CD4-positive, alpha-beta T cell treated with Interleukin-15 for 1 hour (primary cell): ENCODE measurements around the gene B3GALT5.

Source experiments
- DNase-seq: peaks from one replicate; pipeline ENCODE4 v3.0.0-alpha.2; 2020

The B3GALT5 gene

GRCh38 chr21:39648879-39649278 lies 36.1 kb downstream of the B3GALT5 start:
- no peak for DNase-seq

DNA sequence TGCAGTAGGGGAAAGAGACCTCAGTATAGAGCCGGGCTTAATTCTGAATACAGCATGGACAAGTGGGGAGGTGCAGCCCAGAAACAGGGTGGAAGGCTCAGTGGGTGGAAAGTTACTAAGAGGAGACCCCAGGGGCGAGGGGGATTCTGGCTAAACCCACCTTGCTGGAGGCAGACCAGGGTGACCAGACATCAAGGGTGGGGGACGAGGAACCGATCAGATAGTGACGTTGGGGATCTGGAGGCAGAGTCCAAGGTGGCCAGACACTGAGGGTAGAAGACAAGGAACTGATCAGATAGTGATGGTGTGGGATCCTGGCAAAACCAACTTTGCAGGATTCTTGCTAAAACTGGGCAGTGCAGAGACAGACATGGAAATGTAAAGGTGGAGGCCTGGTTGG lies 36.8 kb downstream of the B3GALT5 start:
- no peak for DNase-seq

- DNase-seq: no peak
Observed at GRCh38 chr21:39650306-39650705, 37.6 kb downstream of the B3GALT5 start.

GRCh38 chr21:39650801-39651200 lies 38.1 kb downstream of the B3GALT5 start:
- no peak for DNase-seq

DNA sequence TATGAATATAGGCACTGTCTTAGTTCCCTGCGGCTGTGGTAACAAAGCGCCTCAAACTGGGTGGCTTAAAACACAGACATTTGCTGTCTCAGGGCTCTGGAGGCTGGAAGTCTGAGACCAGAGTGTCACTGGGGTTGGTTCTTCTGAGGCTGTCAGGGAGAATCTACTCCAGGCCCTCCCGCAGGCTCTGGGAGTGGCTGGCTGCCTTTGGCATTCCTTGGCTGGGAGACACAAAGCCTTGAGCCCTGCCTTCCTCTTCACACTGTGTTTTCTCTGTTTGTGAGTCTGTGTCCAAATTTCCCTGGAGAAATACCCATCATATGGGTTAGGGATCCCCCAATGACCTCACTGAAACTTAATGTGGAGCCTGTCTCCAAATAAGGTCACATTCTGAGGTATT lies 38.5 kb downstream of the B3GALT5 start:
- DNase-seq: no peak

GRCh38 chr21:39654951-39655350 lies 42.2 kb downstream of the B3GALT5 start:
- DNase-seq: no peak

DNA sequence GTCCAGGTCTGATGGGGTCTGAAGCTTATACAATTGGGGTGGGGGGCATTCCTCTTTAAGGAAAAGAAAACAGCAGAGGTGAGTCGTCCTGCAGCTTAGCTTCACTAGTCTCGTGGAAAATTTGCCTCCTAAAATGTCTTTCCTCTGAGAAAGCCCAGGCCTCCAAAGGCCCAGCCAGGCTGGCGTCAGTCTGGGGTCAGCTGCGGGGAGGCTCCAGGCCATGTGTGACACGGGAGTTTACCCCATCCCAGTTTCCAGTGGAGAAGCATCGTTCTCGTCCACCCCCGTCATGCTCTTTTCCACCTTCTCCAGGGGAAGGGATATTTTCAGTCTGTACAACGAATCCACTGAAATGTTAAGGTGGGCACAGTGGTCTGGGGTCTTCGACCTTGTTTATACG lies 42.8 kb downstream of the B3GALT5 start:
- DNase-seq: no peak

DNA sequence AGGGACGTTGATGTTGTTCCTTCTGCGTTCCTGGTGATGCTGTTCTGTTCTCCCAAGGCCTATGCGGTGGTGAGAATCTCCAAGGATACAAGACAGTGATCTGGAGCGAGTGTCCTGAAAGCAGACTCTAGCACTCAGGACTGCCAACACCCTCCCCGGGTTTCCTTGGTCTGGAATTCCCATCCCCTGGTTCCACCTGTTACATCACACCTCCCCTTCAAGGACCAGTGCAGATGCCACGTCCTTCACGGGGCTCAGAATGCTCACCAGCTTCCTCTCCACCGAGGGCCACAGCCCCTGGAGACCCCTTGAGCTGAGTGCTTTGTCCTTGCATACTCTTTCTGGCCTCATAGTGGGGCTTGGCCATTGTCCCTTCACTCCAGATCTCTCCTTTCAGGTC lies 43.5 kb downstream of the B3GALT5 start:
- DNase-seq: no peak

- DNase-seq: no peak
Observed at GRCh38 chr21:39657091-39657689, 44.5 kb downstream of the B3GALT5 start.

DNA sequence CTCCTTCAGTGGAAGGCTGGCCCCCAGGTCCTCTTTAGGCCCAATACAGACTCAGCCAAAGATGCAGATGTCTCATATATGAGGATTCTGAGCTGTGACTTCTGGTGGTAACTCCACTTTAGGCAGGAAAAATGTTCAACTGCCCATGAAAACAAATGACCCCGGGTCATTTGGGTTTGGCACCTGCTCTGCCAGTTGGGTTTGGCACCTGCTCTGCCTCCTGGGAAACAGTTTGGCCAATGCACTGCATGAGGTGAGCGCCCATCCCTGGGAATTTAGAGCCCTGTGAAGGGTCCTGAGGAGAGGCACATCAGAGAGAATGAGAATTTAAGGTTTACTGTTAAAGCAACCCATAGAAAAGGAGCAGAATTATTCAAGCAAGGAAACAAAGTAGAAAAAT lies 45.3 kb downstream of the B3GALT5 start:
- DNase-seq: no peak

- no peak for DNase-seq
Observed at GRCh38 chr21:39659070-39659815, 46.5 kb downstream of the B3GALT5 start.

DNA sequence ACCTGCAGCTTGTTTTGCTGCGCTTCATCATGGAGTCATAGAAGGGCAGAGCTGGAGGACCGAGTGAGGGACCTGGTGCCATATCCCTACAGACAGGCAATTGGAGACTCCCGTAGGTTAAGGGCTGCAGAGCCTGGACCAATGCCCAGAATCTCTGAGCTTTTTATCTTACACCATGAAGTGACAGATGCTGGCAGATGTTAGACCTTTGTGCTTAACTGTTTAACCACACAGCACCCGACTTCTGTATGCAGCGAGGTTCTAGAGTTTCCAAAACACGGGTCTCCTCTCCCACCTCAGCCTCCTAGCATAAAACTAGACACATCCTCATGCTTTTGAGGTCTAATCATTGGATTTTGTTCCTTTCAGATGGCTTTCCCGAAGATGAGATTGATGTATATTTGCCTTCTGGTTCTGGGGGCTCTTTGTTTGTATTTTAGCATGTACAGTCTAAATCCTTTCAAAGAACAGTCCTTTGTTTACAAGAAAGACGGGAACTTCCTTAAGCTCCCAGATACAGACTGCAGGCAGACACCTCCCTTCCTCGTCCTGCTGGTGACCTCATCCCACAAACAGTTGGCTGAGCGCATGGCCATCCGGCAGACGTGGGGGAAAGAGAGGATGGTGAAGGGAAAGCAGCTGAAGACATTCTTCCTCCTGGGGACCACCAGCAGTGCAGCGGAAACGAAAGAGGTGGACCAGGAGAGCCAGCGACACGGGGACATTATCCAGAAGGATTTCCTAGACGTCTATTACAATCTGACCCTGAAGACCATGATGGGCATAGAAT lies 47.6 kb downstream of the B3GALT5 start:
- no peak for DNase-seq

- no peak for DNase-seq
Observed at GRCh38 chr21:39661121-39661520, 48.4 kb downstream of the B3GALT5 start.

- DNase-seq: no peak
Observed at GRCh38 chr21:39661740-39662139, 49.0 kb downstream of the B3GALT5 start.

DNA sequence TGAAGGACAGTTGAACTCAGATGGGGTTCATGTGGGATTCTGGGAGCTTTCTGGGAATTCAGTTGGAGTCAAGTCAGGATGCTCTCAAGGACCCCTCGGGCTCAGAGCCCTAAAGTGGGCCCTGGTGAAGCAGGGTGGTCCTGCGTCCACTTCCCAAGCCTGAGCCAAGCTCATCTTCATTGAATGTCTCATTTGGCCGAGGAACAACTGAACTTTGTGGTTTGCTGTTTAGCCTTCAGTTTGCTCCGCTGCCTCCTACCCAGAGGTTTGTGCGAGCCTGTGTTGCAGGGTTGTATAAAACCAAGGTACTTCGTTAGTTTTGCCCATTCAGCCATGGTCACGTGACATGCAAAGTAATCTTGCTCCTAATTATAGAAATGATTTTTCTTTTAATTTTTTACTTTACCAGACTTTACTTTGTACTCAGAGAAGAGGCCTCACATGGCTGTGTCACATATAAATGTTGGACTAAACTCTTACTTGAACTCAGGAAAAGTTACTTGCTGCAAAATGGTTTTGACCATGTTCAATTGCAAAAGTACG lies 49.7 kb downstream of the B3GALT5 start:
- DNase-seq: no peak

DNA sequence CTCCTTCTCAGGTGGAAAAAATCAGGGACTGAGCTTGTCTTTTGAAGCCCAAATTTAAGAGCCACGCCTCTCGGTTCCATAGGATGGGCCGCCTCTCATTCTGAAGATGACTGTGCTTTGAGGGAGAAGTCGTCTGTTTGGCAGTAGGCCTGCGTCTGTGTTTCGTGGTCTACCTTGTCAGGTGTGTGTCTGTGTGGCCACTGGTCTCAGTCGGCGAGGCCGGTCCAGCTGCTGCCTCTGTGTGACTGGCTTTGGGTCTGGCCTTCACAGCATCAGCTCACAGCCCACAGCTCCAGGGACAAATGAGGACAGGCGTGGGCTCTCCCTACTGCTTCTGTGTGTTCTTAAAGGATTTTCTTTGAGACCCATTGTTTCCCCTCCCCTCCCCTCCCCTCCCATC lies 50.3 kb downstream of the B3GALT5 start:
- no peak for DNase-seq

- no peak for DNase-seq
Observed at GRCh38 chr21:39663742-39664492, 51.2 kb downstream of the B3GALT5 start.

GRCh38 chr21:39664586-39664985 lies 51.8 kb downstream of the B3GALT5 start:
- no peak for DNase-seq

DNA sequence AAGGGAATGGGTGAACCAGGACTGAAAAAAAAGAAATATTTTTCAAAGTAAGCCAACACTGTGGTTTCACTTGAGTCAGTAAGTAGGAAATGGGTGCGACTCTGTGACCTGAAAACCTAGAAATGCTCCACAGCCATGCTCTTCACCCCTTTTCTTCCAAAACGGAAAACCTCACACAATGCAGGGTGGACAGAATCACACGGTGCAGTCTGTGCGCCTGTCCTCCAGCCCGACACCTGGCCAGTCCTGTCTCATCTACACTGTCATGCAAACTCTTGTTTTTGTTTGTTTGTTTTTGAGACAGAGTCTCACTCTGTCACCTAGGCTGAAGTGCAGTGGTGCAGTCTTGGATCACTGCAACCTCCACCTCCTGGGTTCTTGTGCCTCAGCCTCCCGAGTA lies 53.3 kb downstream of the B3GALT5 start:
- no peak for DNase-seq

- DNase-seq: no peak
Observed at GRCh38 chr21:39666681-39667315, 54.1 kb downstream of the B3GALT5 start.

- no peak for DNase-seq
Observed at GRCh38 chr21:39667353-39667891, 54.7 kb downstream of the B3GALT5 start.

DNA sequence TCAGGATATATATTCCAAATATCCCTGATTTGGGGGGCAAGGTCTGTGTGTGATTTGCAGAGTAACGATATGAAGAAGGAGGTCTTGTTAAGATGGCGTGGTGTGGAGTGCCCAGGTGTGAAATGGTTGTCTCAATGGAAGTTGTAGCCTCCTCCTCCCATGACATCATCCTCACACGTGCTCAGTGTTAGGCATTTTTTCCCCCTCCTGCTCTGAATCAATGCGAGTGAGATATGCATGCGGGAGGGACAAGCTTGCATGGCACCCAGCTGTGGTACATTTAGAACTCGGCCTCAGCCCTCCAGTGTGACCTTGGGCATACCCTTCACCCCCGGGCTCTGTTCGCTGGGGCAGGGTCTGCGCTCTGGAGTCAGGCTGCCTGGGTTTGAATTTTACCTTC lies 55.6 kb downstream of the B3GALT5 start:
- DNase-seq: no peak
